GM18909 (cell line): ENCODE data around the gene FSCN2.

Experiments used
- ATAC-seq: cut with Tn5 transposase; IDR thresholded peaks from one replicate; pipeline ENCODE4 v1.9.1; 2021; ENCODE audit warnings: mild to moderate bottlenecking; ENCODE audit not compliant: unreplicated experiment, poor library complexity

Gene FSCN2

GRCh38 chr17:81511804-81512561 is 16.2 kb upstream of the FSCN2 start:
- ATAC-seq = peak; percentile 2

GRCh38 chr17:81512562-81513371 is 15.4 kb upstream of the FSCN2 start, which contains the start of gene ACTG1:
Gene ACTG1, minus strand, starts transcription at chr17:81512799. Its CDS starts 445 bp downstream, at chr17:81512354.
- ATAC-seq = peak; percentile 42

- no peak for ATAC-seq
Measured at GRCh38 chr17:81513372-81513752, 14.8 kb upstream of the FSCN2 start.

GRCh38 chr17:81513753-81514488 is 14.3 kb upstream of the FSCN2 start:
- peak; percentile 3 for ATAC-seq

GRCh38 chr17:81514489-81514738 is 13.8 kb upstream of the FSCN2 start:
- no peak for ATAC-seq

- peak; percentile 25 for ATAC-seq
Measured at GRCh38 chr17:81514739-81515529, 13.2 kb upstream of the FSCN2 start.

- no peak for ATAC-seq
Measured at GRCh38 chr17:81515530-81516041, 12.6 kb upstream of the FSCN2 start.

- no peak for ATAC-seq
Measured at GRCh38 chr17:81516439-81516838, 11.7 kb upstream of the FSCN2 start.

- no peak for ATAC-seq
Measured at GRCh38 chr17:81517009-81517338, 11.2 kb upstream of the FSCN2 start.

GRCh38 chr17:81517339-81518112 is 10.7 kb upstream of the FSCN2 start:
- ATAC-seq = peak; percentile 35

GRCh38 chr17:81518113-81518784 is 9.9 kb upstream of the FSCN2 start:
- ATAC-seq = no peak

- no peak for ATAC-seq
Measured at GRCh38 chr17:81518785-81519283, 9.3 kb upstream of the FSCN2 start.

GRCh38 chr17:81519284-81520020 is 8.7 kb upstream of the FSCN2 start:
- ATAC-seq = no peak

GRCh38 chr17:81520021-81520901 is 7.9 kb upstream of the FSCN2 start:
- no peak for ATAC-seq

- ATAC-seq = no peak
Measured at GRCh38 chr17:81522491-81523401, 5.4 kb upstream of the FSCN2 start.

- ATAC-seq = no peak
Measured at GRCh38 chr17:81523402-81524038, 4.7 kb upstream of the FSCN2 start.
